Activated naive CD4-positive, alpha-beta T cell treated with anti-CD3 and anti-CD28 coated beads for 36 hours (primary cell): Measurements from ENCODE around the gene SCNN1G. TPM values are rescaled to one million over a fixed set of nuclear protein-coding genes. Genes with fewer than 3 reads are reported as not detected.

Source experiments
- CTCF ChIA-PET: fragments of 350-600 bp; sonication (Branson Sonifier 250); formaldehyde crosslinking; loops from one replicate; lab custom pipeline; 2021; ENCODE audit warnings: antibody characterized with exemption; lab: Charles Lee
- DNase-seq: peaks from one replicate; pipeline ENCODE4 v3.0.0-alpha.2; 2020
- H3K27ac Mint-ChIP-seq: one replicate; pipeline ENCODE4 v1.8.0; 2021; ENCODE audit warnings: mild to moderate bottlenecking, mixed read lengths
- H3K27me3 Mint-ChIP-seq: one replicate; pipeline ENCODE4 v1.8.0; 2021; ENCODE audit warnings: low read depth, mixed read lengths
- H3K36me3 Mint-ChIP-seq: one replicate; pipeline ENCODE4 v1.8.0; 2021; ENCODE audit warnings: low read depth, mixed read lengths
- H3K4me1 Mint-ChIP-seq: one replicate; pipeline ENCODE4 v1.8.0; 2021; ENCODE audit warnings: low read depth, mixed read lengths
- H3K4me3 Mint-ChIP-seq: one replicate; pipeline ENCODE4 v1.8.0; 2021; ENCODE audit warnings: mild to moderate bottlenecking, moderate library complexity, mixed read lengths
- H3K9me3 Mint-ChIP-seq: one replicate; pipeline ENCODE4 v1.8.0; 2021; ENCODE audit warnings: mixed read lengths
- intact Hi-C: fragments of 100-400 bp; cut with micrococcal nuclease; formaldehyde crosslinking; loops from one replicate; pipeline ENCODE4 v1.15.1; 2023
- total RNA-seq, 2 experiments: library from RNA; stranded (reverse); gene quantifications; one replicate each; pipeline ENCODE4 v1.2.3, GENCODE V29; 2021

The SCNN1G gene
- total RNA-seq, 2 experiments from 2014 or later: not detected

DNA sequence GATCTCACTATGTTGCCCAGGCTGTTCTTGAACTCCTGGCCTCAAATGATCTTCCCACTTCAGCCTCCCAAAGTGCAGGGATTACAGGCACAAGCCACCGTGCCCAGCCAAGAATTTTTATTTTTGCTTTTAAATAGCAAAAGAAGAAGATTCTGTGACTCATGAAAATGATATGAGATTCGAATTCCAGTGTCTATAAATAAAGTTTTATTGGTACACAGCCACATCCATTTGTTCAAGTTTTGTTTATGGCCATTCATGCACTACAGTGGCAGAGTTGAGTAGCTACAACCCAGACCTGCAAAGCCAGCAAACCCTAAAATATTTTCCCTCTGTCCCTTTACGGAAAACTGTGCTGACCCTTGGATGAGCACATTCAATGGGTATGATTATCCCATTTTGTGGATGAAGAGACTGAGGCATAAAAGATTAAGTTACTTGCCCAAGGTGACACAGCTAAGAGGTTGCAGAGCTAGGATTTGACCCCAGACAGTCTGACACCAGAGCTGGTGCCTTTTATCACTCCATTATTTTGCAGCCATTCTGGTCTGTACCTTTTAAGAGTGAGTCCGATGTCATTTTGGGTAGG lies 34.2 kb downstream of the SCNN1G start:
- Mint-ChIP-seq H3K4me1 (no peaks in the 10 kb centered on the region), H3K4me3 (no peak overlapping the region), H3K27me3 (peaks cover 21% of the 10 kb centered on the region), H3K27ac (no peak overlapping the region), H3K36me3 (no peaks in the 10 kb centered on the region), H3K9me3 (no peaks in the 10 kb centered on the region)
- no peak for DNase-seq
- intact Hi-C loops: no loop called here
- CTCF ChIA-PET: no interaction called here

DNA sequence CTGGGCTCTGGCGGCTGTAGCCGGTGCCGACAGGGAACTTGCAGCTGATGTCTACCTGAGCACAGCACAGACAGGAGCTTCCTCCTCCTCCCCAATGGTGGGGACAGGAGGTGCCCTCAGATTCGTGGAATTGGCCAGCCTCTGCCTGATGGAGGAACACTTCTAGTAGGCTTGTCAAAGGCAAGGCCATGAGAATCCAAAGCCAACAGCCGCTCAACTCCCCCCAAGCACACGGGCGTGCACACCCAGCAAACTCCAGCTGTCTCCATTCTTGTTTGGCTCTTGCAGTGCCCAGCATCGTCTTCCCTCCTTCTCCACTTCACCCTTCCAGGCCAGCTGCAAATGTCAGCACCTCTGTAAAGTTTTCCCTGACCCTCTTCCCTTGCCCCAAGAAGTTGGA lies 35.1 kb downstream of the SCNN1G start:
- no peak for DNase-seq
- H3K9me3 Mint-ChIP-seq: no peaks in the 10 kb centered on the region
- no peaks in the 10 kb centered on the region for H3K36me3 Mint-ChIP-seq
- no peak overlapping the region for H3K27ac Mint-ChIP-seq
- no peak overlapping the region for H3K4me3 Mint-ChIP-seq
- no peaks in the 10 kb centered on the region for H3K4me1 Mint-ChIP-seq
- peaks cover 21% of the 10 kb centered on the region for H3K27me3 Mint-ChIP-seq
- CTCF ChIA-PET: no interaction called here
- intact Hi-C loops: no loop called here

DNA sequence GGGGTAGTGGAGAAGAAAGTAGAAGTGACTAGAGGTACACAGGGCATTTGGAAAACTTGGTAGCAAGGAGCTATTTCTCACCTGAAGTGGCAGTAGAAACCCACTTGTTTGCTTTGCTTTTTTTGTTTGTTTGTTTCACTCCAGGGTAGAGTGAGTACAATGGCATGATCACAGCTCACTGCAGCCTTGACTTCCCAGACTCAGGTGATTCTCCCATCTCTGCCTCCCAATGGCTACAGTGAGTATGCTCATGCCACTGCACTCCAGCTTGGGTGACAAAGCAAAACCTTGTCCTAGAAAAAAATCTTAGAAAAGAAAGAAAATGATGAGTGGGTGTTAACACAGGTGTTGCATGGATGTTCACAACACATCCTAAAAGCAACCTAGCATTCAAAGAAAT lies 40.4 kb downstream of the SCNN1G start:
- Mint-ChIP-seq H3K36me3 (no peaks in the 10 kb centered on the region), H3K4me1 (no peaks in the 10 kb centered on the region), H3K27ac (no peak overlapping the region), H3K27me3 (peaks cover 4% of the 10 kb centered on the region), H3K9me3 (no peaks in the 10 kb centered on the region), H3K4me3 (no peak overlapping the region)
- intact Hi-C loops: no loop called here
- CTCF ChIA-PET: interaction anchor here (0.6 kb wide), 1 partner anchor 43 kb away, joined by 3 read pairs; no protein-coding TSS in a partner anchor
- DNase-seq: no peak

DNA sequence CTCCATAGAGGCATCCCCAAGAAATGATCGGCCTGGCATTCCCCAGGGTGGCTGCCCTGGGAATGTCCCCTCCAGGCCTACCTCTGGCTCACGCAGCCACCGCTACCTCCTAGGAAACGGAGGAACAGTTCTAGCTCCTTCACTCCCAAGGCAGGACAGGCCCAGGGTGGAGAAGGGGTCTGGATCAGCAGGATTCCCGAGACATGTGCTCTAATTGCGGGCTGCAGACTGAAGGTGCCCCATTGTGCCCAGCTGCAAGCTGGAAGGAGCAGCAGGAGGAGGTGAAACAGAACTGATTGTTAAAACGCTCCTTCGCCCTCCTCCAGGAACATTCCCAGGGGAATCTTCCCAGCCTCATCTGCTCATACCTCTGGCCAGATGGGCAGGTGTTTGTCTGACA lies 40.8 kb downstream of the SCNN1G start:
- H3K27me3 Mint-ChIP-seq: peaks cover 4% of the 10 kb centered on the region
- no peak overlapping the region for H3K27ac Mint-ChIP-seq
- H3K36me3 Mint-ChIP-seq: no peaks in the 10 kb centered on the region
- H3K4me1 Mint-ChIP-seq: no peaks in the 10 kb centered on the region
- no peaks in the 10 kb centered on the region for H3K9me3 Mint-ChIP-seq
- intact Hi-C loops: no loop called here
- DNase-seq: no peak
- CTCF ChIA-PET: interaction anchor here (0.6 kb wide), 1 partner anchor 43 kb away, joined by 3 read pairs; no protein-coding TSS in a partner anchor
- no peak overlapping the region for H3K4me3 Mint-ChIP-seq

DNA sequence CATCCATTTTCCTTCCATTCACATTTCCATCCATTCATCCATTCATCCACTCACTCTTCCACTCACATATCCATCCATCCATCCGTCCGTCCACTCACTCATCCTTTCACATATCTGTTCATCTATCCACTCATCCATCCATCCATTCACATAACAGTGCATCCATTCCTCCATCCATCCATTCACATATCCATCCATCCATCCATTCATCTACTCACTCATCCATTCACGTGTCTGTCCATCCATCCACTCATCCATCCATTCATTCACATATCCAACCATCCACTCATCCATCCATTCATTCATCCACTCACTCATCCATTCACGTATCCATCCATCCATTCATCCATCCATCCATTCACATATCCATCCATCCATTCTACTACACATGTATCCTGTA lies 42.6 kb downstream of the SCNN1G start:
- CTCF ChIA-PET: no interaction called here
- Mint-ChIP-seq H3K36me3 (no peaks in the 10 kb centered on the region), H3K27me3 (peaks cover 4% of the 10 kb centered on the region)

DNA sequence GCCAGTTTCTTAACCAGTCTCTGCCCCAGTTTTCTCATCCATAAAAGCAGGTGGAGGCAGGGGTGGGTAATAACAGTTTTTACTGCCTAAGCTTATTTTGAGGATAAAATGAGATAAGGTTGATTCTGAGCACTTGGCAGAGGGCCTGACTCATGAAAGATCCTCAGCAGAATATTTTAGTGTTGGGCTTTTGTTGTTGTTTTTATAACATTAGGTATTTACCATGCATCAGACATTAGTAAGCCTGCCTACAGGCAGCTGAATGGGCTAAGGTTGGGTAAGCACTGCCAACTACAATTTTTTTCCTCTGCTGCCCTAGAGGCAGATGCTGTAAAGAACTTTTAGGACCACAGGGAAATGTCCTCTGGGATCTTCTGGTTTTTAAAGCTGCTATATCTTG lies 43.1 kb downstream of the SCNN1G start:
- H3K27me3 Mint-ChIP-seq: peaks cover 4% of the 10 kb centered on the region
- DNase-seq: no peak
- no peaks in the 10 kb centered on the region for H3K9me3 Mint-ChIP-seq
- CTCF ChIA-PET: no interaction called here
- no peaks in the 10 kb centered on the region for H3K4me1 Mint-ChIP-seq
- H3K27ac Mint-ChIP-seq: no peak overlapping the region
- no peaks in the 10 kb centered on the region for H3K36me3 Mint-ChIP-seq
- intact Hi-C loops: no loop called here
- no peak overlapping the region for H3K4me3 Mint-ChIP-seq

More for the DNA sequence above, 42.6 kb downstream of the SCNN1G start:
- no peak for DNase-seq
- H3K4me1 Mint-ChIP-seq: no peaks in the 10 kb centered on the region
- intact Hi-C loops: no loop called here
- no peaks in the 10 kb centered on the region for H3K9me3 Mint-ChIP-seq
- no peak overlapping the region for H3K27ac Mint-ChIP-seq
- H3K4me3 Mint-ChIP-seq: no peak overlapping the region

DNA sequence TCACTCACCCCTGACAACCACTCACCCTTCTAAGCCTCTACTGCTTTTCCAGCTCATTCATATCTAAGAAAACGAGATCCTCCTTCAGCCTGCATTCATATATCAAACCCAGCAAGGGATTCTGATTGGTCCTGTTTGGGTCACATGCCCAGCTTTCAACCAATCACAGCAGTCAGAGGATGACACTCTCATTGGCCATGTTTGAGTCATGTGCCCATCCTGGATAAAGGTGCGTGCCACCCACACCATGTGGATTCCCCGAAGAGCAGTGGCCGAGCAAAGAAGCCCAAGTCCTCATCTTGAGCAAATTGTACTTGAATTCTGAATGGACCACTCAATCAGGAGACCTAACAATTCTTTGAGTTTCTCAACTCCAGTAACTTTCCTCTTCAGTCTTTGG lies 45.0 kb downstream of the SCNN1G start:
- Mint-ChIP-seq H3K4me3 (no peak overlapping the region), H3K9me3 (no peaks in the 10 kb centered on the region), H3K27me3 (peaks cover 3% of the 10 kb centered on the region), H3K4me1 (no peaks in the 10 kb centered on the region), H3K27ac (no peak overlapping the region), H3K36me3 (no peaks in the 10 kb centered on the region)
- CTCF ChIA-PET: no interaction called here
- DNase-seq: no peak
- intact Hi-C loops: no loop called here

DNA sequence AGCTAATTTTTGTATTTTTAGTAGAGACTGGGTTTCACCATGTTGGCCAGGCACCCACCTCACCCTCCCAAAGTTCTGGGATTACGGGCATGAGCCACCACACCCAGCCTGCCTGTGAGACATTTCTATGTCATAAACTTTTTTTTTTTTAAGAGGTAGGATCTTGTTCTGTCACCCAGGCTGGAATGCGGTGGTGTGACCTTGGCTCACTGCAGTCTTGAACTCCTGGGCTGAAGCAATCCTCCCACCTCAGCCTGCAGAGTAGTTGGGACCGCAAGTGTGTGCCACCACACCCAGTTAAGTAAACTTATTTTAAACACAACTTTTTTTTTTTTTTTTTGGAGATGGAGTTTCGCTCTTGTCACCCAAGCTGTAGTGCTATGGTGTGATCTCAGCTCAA lies 47.2 kb downstream of the SCNN1G start:
- DNase-seq: no peak
- Mint-ChIP-seq H3K36me3 (no peaks in the 10 kb centered on the region), H3K4me1 (no peaks in the 10 kb centered on the region), H3K9me3 (no peaks in the 10 kb centered on the region), H3K27me3 (peaks cover 5% of the 10 kb centered on the region), H3K4me3 (no peak overlapping the region), H3K27ac (no peak overlapping the region)
- intact Hi-C loops: no loop called here
- CTCF ChIA-PET: no interaction called here

DNA sequence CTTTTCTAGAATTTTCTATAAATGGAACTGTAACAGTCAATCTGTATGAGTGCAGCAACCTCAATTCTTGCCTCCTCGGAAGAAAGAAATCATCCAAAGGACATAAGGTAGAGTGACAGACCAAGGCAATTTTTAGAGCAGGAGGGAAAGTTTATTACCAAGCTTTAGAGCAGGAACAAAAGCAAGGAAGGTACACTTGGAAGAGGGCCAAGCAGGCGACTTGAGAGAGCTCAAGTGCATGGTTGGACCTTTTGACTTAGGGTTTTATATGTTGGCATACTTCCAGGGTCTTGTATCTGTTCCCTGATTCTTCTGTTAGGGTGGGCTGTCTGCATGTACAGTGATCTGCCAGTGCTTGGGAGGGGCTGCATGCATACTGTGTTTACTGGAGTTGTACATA lies 50.3 kb downstream of the SCNN1G start:
- DNase-seq: no peak
- intact Hi-C loops: no loop called here
- Mint-ChIP-seq H3K27me3 (peaks cover 14% of the 10 kb centered on the region), H3K4me1 (no peaks in the 10 kb centered on the region), H3K36me3 (no peaks in the 10 kb centered on the region), H3K4me3 (no peak overlapping the region), H3K27ac (no peak overlapping the region), H3K9me3 (no peaks in the 10 kb centered on the region)
- CTCF ChIA-PET: no interaction called here

DNA sequence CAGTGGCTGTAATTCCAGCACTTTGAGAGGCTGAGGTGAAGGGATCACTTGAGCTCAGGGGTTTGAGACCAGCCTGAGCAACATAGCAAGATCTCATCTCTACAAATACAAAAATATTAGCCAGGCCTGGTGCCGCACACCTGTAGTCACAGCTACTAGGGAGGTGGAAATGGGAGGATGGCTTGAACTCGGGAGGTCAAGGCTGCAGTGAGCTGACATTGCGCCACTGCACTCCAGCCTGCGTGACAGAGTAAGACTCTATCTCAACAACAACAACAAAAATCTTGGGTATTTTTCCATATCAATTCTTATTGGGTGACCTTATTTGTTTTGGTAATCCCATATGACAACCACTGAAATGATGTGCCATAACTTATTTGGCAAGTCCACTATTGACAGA lies 52.6 kb downstream of the SCNN1G start:
- intact Hi-C loops: no loop called here
- Mint-ChIP-seq H3K27ac (no peak overlapping the region), H3K27me3 (peaks cover 15% of the 10 kb centered on the region), H3K36me3 (no peaks in the 10 kb centered on the region), H3K4me1 (no peaks in the 10 kb centered on the region), H3K4me3 (no peak overlapping the region), H3K9me3 (no peaks in the 10 kb centered on the region)
- CTCF ChIA-PET: interaction anchor here (0.6 kb wide), 1 partner anchor 46 kb away, joined by 7 read pairs; no protein-coding TSS in a partner anchor
- DNase-seq: no peak

DNA sequence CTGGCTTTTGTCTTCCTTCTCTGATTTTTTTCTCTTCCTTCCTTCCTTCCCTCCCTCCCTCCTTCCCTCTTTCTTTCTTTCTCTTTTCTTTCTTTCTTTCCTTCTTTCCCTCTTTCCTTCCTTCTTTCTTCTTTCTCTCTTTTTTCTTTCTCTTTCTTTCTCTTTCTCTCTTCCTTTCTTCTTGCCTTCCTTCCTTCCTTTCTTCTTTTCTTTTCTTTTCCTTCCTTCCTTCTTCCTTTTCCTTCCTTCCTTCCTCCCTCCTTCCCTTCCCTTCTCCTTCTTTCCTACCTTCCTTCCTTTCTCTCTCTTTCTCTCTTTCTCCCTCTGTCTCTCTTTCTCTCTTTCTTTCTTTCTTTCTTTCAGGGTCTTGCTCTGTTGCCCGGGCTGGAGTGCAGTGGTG lies 54.4 kb downstream of the SCNN1G start:
- no peak for DNase-seq
- H3K36me3 Mint-ChIP-seq: no peaks in the 10 kb centered on the region
- no peak overlapping the region for H3K27ac Mint-ChIP-seq
- H3K4me3 Mint-ChIP-seq: no peak overlapping the region
- peaks cover 13% of the 10 kb centered on the region for H3K27me3 Mint-ChIP-seq
- intact Hi-C loops: no loop called here
- CTCF ChIA-PET: no interaction called here
- no peaks in the 10 kb centered on the region for H3K9me3 Mint-ChIP-seq
- H3K4me1 Mint-ChIP-seq: no peaks in the 10 kb centered on the region

DNA sequence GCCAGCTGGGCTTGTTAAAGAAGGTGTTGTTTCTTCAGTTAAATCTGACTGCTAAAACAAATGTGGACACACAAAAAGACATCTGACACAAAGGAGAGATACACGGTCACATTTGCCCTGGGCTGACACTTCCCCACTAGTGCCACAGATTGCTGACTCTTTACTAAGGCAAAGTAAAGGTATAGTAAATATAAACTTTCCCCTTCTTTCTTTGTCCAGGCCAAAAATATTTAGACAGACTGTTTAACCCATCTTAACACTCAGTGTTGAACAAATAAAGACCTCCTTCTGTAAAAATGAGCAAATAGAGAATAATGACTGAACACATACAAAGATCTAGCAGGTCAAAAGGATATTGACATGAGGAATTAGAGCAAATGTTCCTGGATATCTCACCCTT lies 58.4 kb downstream of the SCNN1G start:
- Mint-ChIP-seq H3K36me3 (no peaks in the 10 kb centered on the region), H3K27me3 (peaks cover 10% of the 10 kb centered on the region), H3K4me1 (no peaks in the 10 kb centered on the region), H3K27ac (no peak overlapping the region), H3K9me3 (no peaks in the 10 kb centered on the region), H3K4me3 (no peak overlapping the region)
- DNase-seq: no peak
- intact Hi-C loops: no loop called here
- CTCF ChIA-PET: no interaction called here

DNA sequence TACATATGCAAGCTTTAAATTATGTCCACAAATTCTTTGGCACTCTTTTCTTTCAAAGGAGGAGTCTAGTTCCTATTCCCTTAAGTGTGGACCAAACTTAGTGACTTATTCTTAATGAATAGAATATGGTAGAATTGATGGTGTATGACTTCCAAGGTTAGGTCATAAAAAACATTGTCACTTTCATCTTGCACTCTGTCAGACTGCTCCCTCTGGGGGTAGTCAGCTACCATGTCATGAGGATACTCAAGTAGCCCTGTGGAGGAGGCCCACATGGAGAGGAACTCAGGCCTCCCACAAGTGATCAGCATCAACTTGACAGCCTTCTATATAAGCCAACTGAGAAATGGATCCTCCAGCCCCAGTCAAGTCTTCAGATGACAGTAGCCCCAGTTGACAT lies 61.6 kb downstream of the SCNN1G start:
- H3K4me3 Mint-ChIP-seq: no peak overlapping the region
- H3K4me1 Mint-ChIP-seq: no peaks in the 10 kb centered on the region
- H3K36me3 Mint-ChIP-seq: no peaks in the 10 kb centered on the region
- no peak overlapping the region for H3K27ac Mint-ChIP-seq
- no peak for DNase-seq
- no peaks in the 10 kb centered on the region for H3K9me3 Mint-ChIP-seq
- CTCF ChIA-PET: interaction anchor here (0.6 kb wide), 1 partner anchor 56 kb away, joined by 4 read pairs; no protein-coding TSS in a partner anchor
- no peaks in the 10 kb centered on the region for H3K27me3 Mint-ChIP-seq
- intact Hi-C loops: no loop called here
